Measurements from ENCODE around the gene TCF4. TPM values are rescaled to one million over a fixed set of nuclear protein-coding genes. Genes with fewer than 3 reads are reported as not detected.

TCF4 gene
- total RNA-seq, 1 donor from 2014 or later = 115 TPM

DNA sequence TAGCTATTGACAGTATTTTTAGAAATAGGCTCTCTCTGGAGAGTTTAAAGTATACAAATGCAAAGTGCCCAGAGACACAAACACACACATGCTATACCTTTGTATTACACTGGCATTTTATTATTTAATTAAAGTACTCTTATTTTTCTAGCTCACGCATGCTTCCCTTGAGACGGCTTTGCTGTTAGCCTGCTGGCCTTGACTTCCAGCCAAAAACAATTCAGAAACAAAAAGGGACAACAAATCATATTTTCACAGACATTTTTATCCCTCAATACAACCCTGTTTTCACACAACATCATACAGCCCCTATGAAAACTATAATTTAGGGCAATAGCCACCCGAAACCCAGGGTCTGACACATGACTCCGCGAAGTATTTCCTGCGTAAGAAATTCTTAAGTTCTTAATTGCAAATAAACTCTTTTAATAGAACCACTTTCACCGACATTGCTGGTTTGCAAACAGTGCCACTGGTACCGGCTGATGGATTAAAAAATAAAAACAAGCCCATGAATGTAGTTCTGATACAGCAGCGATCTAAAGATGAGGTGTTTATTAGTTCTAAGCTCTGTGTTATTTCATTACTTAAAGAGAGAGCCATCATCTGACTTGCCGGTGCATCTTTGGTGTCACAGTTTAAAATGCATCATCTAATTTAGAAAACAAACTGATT is 185.1 kb downstream of the TCF4 start:
- peak overlapping the region; percentile 89 for H3K27ac ChIP-seq (ENCODE audit: low read depth, low read length)
- TF ChIP-seq, protein P1, sequence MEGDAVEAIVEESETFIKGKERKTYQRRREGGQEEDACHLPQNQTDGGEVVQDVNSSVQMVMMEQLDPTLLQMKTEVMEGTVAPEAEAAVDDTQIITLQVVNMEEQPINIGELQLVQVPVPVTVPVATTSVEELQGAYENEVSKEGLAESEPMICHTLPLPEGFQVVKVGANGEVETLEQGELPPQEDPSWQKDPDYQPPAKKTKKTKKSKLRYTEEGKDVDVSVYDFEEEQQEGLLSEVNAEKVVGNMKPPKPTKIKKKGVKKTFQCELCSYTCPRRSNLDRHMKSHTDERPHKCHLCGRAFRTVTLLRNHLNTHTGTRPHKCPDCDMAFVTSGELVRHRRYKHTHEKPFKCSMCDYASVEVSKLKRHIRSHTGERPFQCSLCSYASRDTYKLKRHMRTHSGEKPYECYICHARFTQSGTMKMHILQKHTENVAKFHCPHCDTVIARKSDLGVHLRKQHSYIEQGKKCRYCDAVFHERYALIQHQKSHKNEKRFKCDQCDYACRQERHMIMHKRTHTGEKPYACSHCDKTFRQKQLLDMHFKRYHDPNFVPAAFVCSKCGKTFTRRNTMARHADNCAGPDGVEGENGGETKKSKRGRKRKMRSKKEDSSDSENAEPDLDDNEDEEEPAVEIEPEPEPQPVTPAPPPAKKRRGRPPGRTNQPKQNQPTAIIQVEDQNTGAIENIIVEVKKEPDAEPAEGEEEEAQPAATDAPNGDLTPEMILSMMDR (IDR thresholded peaks at IDR 0.05; ENCODE audit: insufficient read depth, low read depth, low read length) = no peak
- no peak for TF ChIP-seq EZH2 (IDR thresholded peaks at IDR 0.05; ENCODE audit: insufficient read depth, low read length)
- Mint-ChIP-seq H3K4me3 (ENCODE audit: unreplicated experiment) (peak overlapping the region; percentile 2), H3K36me3 (ENCODE audit: low read depth, unreplicated experiment) (peaks cover 2% of the 10 kb centered on the region), H3K27ac (ENCODE audit: unreplicated experiment) (peak overlapping the region; percentile 94), H3K27me3 (ENCODE audit: low read depth, unreplicated experiment) (no peaks in the 10 kb centered on the region), H3K4me1 (ENCODE audit: low read depth, unreplicated experiment) (peaks cover 67% of the 10 kb centered on the region), H3K9me3 (ENCODE audit: unreplicated experiment) (no peaks in the 10 kb centered on the region)
- peaks cover 57% of the 10 kb centered on the region for H3K4me1 ChIP-seq (ENCODE audit: insufficient read depth, low read length)
- no peak overlapping the region for H2AFZ ChIP-seq (ENCODE audit: low read depth, low read length)
- peak overlapping the region; percentile 94 for H3K4me2 ChIP-seq (ENCODE audit: low read length)
- no peaks in the 10 kb centered on the region for H4K20me1 ChIP-seq (ENCODE audit: insufficient read depth, low read length)
- peak overlapping the region; percentile 45 for H3K4me3 ChIP-seq (ENCODE audit: insufficient read depth, low read depth, low read length)
- H3K27me3 ChIP-seq (ENCODE audit: insufficient read depth, low read length) = no peaks in the 10 kb centered on the region
- no peaks in the 10 kb centered on the region for H3K36me3 ChIP-seq (ENCODE audit: insufficient read depth, low read length)
- H3K9me3 ChIP-seq (ENCODE audit: insufficient read depth, low read depth, low read length) = no peaks in the 10 kb centered on the region
- H3K9ac ChIP-seq (ENCODE audit: low read length) = peak overlapping the region; percentile 84
- no peak for FAIRE-seq
- peak; percentile 37 for DNase-seq (ENCODE audit: low read depth)
- H3K79me2 ChIP-seq (ENCODE audit: insufficient read depth, low read length) = peaks cover 82% of the 10 kb centered on the region

DNA sequence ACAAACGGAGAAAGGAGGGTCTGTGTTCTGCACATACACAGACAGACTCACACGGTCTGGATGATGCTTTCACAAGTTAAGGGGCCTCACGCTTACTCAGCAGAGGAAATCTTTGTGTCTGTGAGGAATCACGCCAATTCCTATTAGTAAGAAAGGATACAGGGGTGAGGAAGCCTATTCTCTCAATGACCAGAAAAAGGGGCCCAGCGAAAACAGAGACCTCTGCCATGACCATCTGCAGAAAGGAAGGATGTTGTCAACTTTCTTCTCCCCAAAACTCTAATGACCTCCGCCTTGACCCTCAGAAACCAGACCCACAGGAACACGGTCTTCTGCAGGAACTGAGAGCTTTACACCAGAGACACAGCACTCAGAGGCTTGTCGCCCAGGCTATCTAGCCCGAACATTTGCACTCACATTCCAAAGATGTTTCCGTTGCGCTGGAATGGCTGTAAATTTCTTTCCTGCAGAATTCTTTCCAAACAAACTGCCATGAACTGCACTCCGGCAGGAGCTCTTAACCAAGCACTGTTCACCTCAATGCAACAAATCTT is 186.3 kb downstream of the TCF4 start:
- H2AFZ ChIP-seq (ENCODE audit: low read depth, low read length) = peak overlapping the region; percentile 25
- peak overlapping the region; percentile 94 for H3K4me2 ChIP-seq (ENCODE audit: low read length)
- peaks cover 82% of the 10 kb centered on the region for H3K79me2 ChIP-seq (ENCODE audit: insufficient read depth, low read length)
- Mint-ChIP-seq H3K36me3 (ENCODE audit: low read depth, unreplicated experiment) (peaks cover 2% of the 10 kb centered on the region), H3K4me3 (ENCODE audit: unreplicated experiment) (peak overlapping the region; percentile 68), H3K27me3 (ENCODE audit: low read depth, unreplicated experiment) (no peaks in the 10 kb centered on the region), H3K4me1 (ENCODE audit: low read depth, unreplicated experiment) (peaks cover 69% of the 10 kb centered on the region), H3K9me3 (ENCODE audit: unreplicated experiment) (no peaks in the 10 kb centered on the region), H3K27ac (ENCODE audit: unreplicated experiment) (peak overlapping the region; percentile 96)
- peaks cover 50% of the 10 kb centered on the region for H3K4me1 ChIP-seq (ENCODE audit: insufficient read depth, low read length)
- H3K4me3 ChIP-seq (ENCODE audit: insufficient read depth, low read depth, low read length) = peak overlapping the region; percentile 61
- H3K27me3 ChIP-seq (ENCODE audit: insufficient read depth, low read length) = no peaks in the 10 kb centered on the region
- peak overlapping the region; percentile 89 for H3K27ac ChIP-seq (ENCODE audit: low read depth, low read length)
- FAIRE-seq (peak; percentile 92), DNase-seq (ENCODE audit: low read depth) (peak; percentile 90)
- no peaks in the 10 kb centered on the region for H4K20me1 ChIP-seq (ENCODE audit: insufficient read depth, low read length)
- H3K9ac ChIP-seq (ENCODE audit: low read length) = peak overlapping the region; percentile 84
- no peaks in the 10 kb centered on the region for H3K36me3 ChIP-seq (ENCODE audit: insufficient read depth, low read length)
- no peaks in the 10 kb centered on the region for H3K9me3 ChIP-seq (ENCODE audit: insufficient read depth, low read depth, low read length)
- no peak for TF ChIP-seq EZH2 (IDR thresholded peaks at IDR 0.05; ENCODE audit: insufficient read depth, low read length)
- TF ChIP-seq, protein P1 (IDR thresholded peaks at IDR 0.05; ENCODE audit: insufficient read depth, low read depth, low read length) = no peak
